ENCODE data around the gene TOR4A. TPM values are rescaled to one million over a fixed set of nuclear protein-coding genes. Genes with fewer than 3 reads are reported as not detected.

Gene TOR4A
- total and polyA plus RNA-seq, 9 of the 15 experiments (the other 6 are each of a cell fraction or from before 2014, with no cell fraction given): 3.9 to 49.2 (median 8.8) TPM

GRCh38 chr9:137308057-137308619 lies 30.6 kb downstream of the TOR4A start:
- Histone ChIP-seq H3K27me3 (ENCODE audit: control insufficient read depth in 2 of 2, insufficient read depth in 2 of 2, low read length in 2 of 2) (no peaks in the 10 kb centered on the region), H3K36me3 (ENCODE audit: control insufficient read depth, insufficient read depth, low read length) (no peaks in the 10 kb centered on the region), H3K4me2 (ENCODE audit: insufficient read depth, low read length) (peak overlapping the region; percentile 3; the same call in 1 of the 2 replicates), H3K4me3 (no peak overlapping the region), H2AFZ (ENCODE audit: low read depth, low read length) (no peak overlapping the region), H3K9me1 (ENCODE audit: control insufficient read depth, insufficient read depth, low read length) (peaks cover 7% of the 10 kb centered on the region), H4K20me1 (replicated peaks; ENCODE audit: control insufficient read depth, insufficient read depth, low read length) (peaks cover 8% of the 10 kb centered on the region; the same call in 1 of the 2 replicates), H3K4me1 (replicated peaks in 1 of 2; ENCODE audit: control insufficient read depth in 2 of 2, insufficient read depth in 2 of 2, low read length in 2 of 2) (peaks cover 20 to 96% of the 10 kb centered on the region in 2 experiments), H3K9ac (ENCODE audit: insufficient read depth in 1 of 2, low read depth in 2 of 2, low read length in 2 of 2) (peak overlapping the region in 1 of 2 experiments; percentile 4; a peak in 1 of 4 replicates), H3K79me2 (ENCODE audit: control insufficient read depth, insufficient read depth, low read length) (no peaks in the 10 kb centered on the region), H3K27ac (ENCODE audit: extremely low read depth, low read depth, low read length) (no peak overlapping the region), H3K9me3 (replicated peaks; ENCODE audit: control insufficient read depth, insufficient read depth, low read depth, low read length) (no peaks in the 10 kb centered on the region)
- BruUV-seq (replicated peaks): no TSS peak
- in situ Hi-C loops (cut with MboI) (no loop called here), intact Hi-C loops (cut with micrococcal nuclease) (loop anchor here (10.0 kb wide), 1 partner anchor 117 kb away; the partner anchor contains the start of genes EXD3 and NOXA1)
- ChIA-PET CTCF (ENCODE audit: low intra/inter-chr PET ratio) (no interaction called here), POLR2A (interaction anchor here (0.6 to 0.7 kb wide), 4 partner anchors 9 to 125 kb away, joined by 3 to 5 read pairs (median 4); no protein-coding TSS in a partner anchor)
- peak; percentile 52 for ATAC-seq
- FAIRE-seq: no peak
- peak; percentile 61 to 74 (median 72) for DNase-seq (ENCODE audit: extremely low read depth in 1 of 4, low spot score in 3 of 4)
- WGBS (ENCODE audit: insufficient coverage, low coverage, missing lambda C conversion rate): 17% methylated on average over 14 of the region's 20 CpGs
- TF ChIP-seq HDAC1 (IDR thresholded peaks at IDR 0.05): no peak
- no peak for TF ChIP-seq ARID2 (IDR thresholded peaks at IDR 0.05)
- TF ChIP-seq ARHGAP35 (IDR thresholded peaks at IDR 0.05; ENCODE audit: partially characterized antibody): no peak
- no peak for TF ChIP-seq ZBTB12 (CRISPR knock-in tag; IDR thresholded peaks at IDR 0.05)
- TF ChIP-seq PHF20 (IDR thresholded peaks at IDR 0.05; ENCODE audit: partially characterized antibody): no peak
- no peak for TF ChIP-seq CREB3 (tag; conservative IDR thresholded peaks at IDR 0.05; ENCODE audit: low read depth)
- no peak for TF ChIP-seq BRF1 (IDR thresholded peaks at IDR 0.05; ENCODE audit: borderline replicate concordance, extremely low read depth, insufficient read length)
- no peak for TF ChIP-seq ZNF124 (CRISPR knock-in tag; IDR thresholded peaks at IDR 0.05)
- TF ChIP-seq NCOA2 (IDR thresholded peaks at IDR 0.05; ENCODE audit: partially characterized antibody in 2 of 2): no peak
- peak; percentile 24; the same call in 1 of the 2 replicates for TF ChIP-seq ZBTB7A (IDR thresholded peaks at IDR 0.05; ENCODE audit: borderline replicate concordance, control insufficient read depth, low read depth, low read length)
- TF ChIP-seq ASH1L (IDR thresholded peaks at IDR 0.05; ENCODE audit: borderline replicate concordance, low read depth, partially characterized antibody): no peak
- TF ChIP-seq NCOA6 (IDR thresholded peaks at IDR 0.05): no peak
- TF ChIP-seq ETV5 (CRISPR knock-in tag; IDR thresholded peaks at IDR 0.05; ENCODE audit: low read depth): no peak
- peak; percentile 82 for TF ChIP-seq TFAP4 (CRISPR knock-in tag; IDR thresholded peaks at IDR 0.05; ENCODE audit: borderline replicate concordance)
- no peak for TF ChIP-seq EHMT2 (IDR thresholded peaks at IDR 0.05)
- TF ChIP-seq ETV6 (IDR thresholded peaks at IDR 0.05; ENCODE audit: borderline replicate concordance in 1 of 2, low read depth in 2 of 2, low read length in 1 of 2): no peak
- no peak for TF ChIP-seq ETV6 (CRISPR knock-in tag; IDR thresholded peaks at IDR 0.05; ENCODE audit: borderline replicate concordance)
- TF ChIP-seq ZNF316 (IDR thresholded peaks at IDR 0.05): peak; percentile 48
- no peak for TF ChIP-seq HDAC8 (tag; IDR thresholded peaks at IDR 0.05)
- TF ChIP-seq POU5F1 (IDR thresholded peaks at IDR 0.05; ENCODE audit: borderline replicate concordance, low read depth, low read length, partially characterized antibody): no peak
- TF ChIP-seq ZNF263 (CRISPR knock-in tag; IDR thresholded peaks at IDR 0.05; ENCODE audit: borderline replicate concordance): peak; percentile 78
